HepG2 (cell line): ENCODE measurements around the gene ZCCHC3. TPM values are rescaled to one million over a fixed set of nuclear protein-coding genes. Genes with fewer than 3 reads are reported as not detected.

Experiments used
- CAMTA2 ChIP-seq: sonication (generic); formaldehyde crosslinking; IDR thresholded peaks from 2 replicates; pipeline ENCODE4 v1.4.0; 2020; ENCODE audit warnings: mild to moderate bottlenecking, missing genetic modification reagents, borderline replicate concordance
- DNMT1 ChIP-seq: sonication (generic); formaldehyde crosslinking; IDR thresholded peaks from 2 replicates; pipeline ENCODE4 v1.5.1; 2020; ENCODE audit warnings: mild to moderate bottlenecking, missing genetic modification reagents
- FOXP1 ChIP-seq, 2 experiments: fragments of 450-650 bp in 1 of 2; IDR thresholded peaks; 2 replicates each; pipeline ENCODE4 v1.6.1; 2017 to 2018; ENCODE audit warnings: antibody characterized with exemption in 1 of 2
- JARID2 ChIP-seq: sonication (generic); formaldehyde crosslinking; IDR thresholded peaks from 2 replicates; pipeline ENCODE4 v1.8.1; 2023; ENCODE audit warnings: missing genetic modification reagents, inconsistent platforms; ENCODE audit not compliant: insufficient replicate concordance
- KMT2A ChIP-seq: sonication (generic); formaldehyde crosslinking; IDR thresholded peaks from 2 replicates; pipeline ENCODE4 v1.4.0; 2020; ENCODE audit warnings: missing genetic modification reagents
- NBN ChIP-seq: fragments of 450-650 bp; conservative IDR thresholded peaks from 2 replicates; pipeline ENCODE4 v1.6.1; 2017
- SMAD3 ChIP-seq: sonication (generic); formaldehyde crosslinking; IDR thresholded peaks from 2 replicates; pipeline ENCODE4 v1.4.0; 2020; ENCODE audit warnings: missing genetic modification reagents
- ZFYVE20 ChIP-seq: sonication (generic); formaldehyde crosslinking; IDR thresholded peaks from 2 replicates; pipeline ENCODE4 v1.8.0; 2023; ENCODE audit warnings: low read depth, mild to moderate bottlenecking, moderate library complexity, missing genetic modification reagents, borderline replicate concordance
- ZIK1 ChIP-seq: sonication (generic); formaldehyde crosslinking; IDR thresholded peaks from 2 replicates; pipeline ENCODE4 v1.5.0; 2020; ENCODE audit warnings: mild to moderate bottlenecking, low read depth, missing genetic modification reagents, borderline replicate concordance
- ZNF160 ChIP-seq: sonication (generic); formaldehyde crosslinking; IDR thresholded peaks from 2 replicates; pipeline ENCODE4 v1.8.0; 2022; ENCODE audit warnings: mild to moderate bottlenecking, inconsistent platforms, missing genetic modification reagents
- ZSCAN29 ChIP-seq: sonication (generic); formaldehyde crosslinking; conservative IDR thresholded peaks from 2 replicates; pipeline ENCODE4 v1.4.0; 2020; ENCODE audit warnings: mild to moderate bottlenecking, missing genetic modification reagents
- polyA plus RNA-seq, 8 experiments: library from polyadenylated mRNA; depleted of rRNA in 3 of 8; stranded (reverse) in 7 of 8; unstranded in 1 of 8; fragments of >200 nt; fragmentation: Illumina TruSeq in 4 of 8; extraction: Trizol in 4 of 8; gene quantifications; 2 replicates each; pipeline versions ENCODE4 v1.2.1 to v1.2.3, GENCODE V29; 2011 to 2016; ENCODE audit warnings: low read depth in 4 of 8, missing spikeins in 1 of 8, mixed read lengths in 1 of 8; ENCODE audit not compliant: insufficient read depth in 1 of 8
- total RNA-seq, 5 experiments: library from RNA; depleted of rRNA; stranded (reverse); fragments of >200 nt; fragmentation: Illumina TruSeq; extraction: Trizol; gene quantifications; 2 replicates each; pipeline ENCODE4 v1.2.3, GENCODE V29; 2016; ENCODE audit warnings: low read depth in 1 of 5
- TF ChIP-seq, protein P1 (sequence below), 2 experiments: sonication (generic) in 1 of 2; formaldehyde crosslinking in 1 of 2; IDR thresholded peaks; 2 replicates each; pipeline versions ENCODE4 v1.4.0 to v1.6.1; 2016 to 2020; ENCODE audit warnings: borderline replicate concordance in 1 of 2, low read depth in 1 of 2, mild to moderate bottlenecking in 1 of 2, missing genetic modification reagents in 1 of 2
- TF ChIP-seq, protein P2 (sequence below): sonication (generic); formaldehyde crosslinking; IDR thresholded peaks from 2 replicates; pipeline ENCODE4 v1.5.1; 2020; ENCODE audit warnings: mild to moderate bottlenecking, missing genetic modification reagents, moderate library complexity
- TF ChIP-seq, protein P3 (sequence below): sonication (generic); formaldehyde crosslinking; IDR thresholded peaks from 2 replicates; pipeline ENCODE4 v1.4.0; 2020; ENCODE audit warnings: missing genetic modification reagents, borderline replicate concordance
- TF ChIP-seq, protein P4 (sequence below): sonication (generic); formaldehyde crosslinking; IDR thresholded peaks from 2 replicates; pipeline ENCODE4 v1.4.0; 2020; ENCODE audit warnings: missing genetic modification reagents, borderline replicate concordance

Gene ZCCHC3
- total and polyA plus RNA-seq, 2 of the 13 experiments (the other 11 are each of a cell fraction or from before 2014, with no cell fraction given), result 46.6 to 63.0 TPM

DNA sequence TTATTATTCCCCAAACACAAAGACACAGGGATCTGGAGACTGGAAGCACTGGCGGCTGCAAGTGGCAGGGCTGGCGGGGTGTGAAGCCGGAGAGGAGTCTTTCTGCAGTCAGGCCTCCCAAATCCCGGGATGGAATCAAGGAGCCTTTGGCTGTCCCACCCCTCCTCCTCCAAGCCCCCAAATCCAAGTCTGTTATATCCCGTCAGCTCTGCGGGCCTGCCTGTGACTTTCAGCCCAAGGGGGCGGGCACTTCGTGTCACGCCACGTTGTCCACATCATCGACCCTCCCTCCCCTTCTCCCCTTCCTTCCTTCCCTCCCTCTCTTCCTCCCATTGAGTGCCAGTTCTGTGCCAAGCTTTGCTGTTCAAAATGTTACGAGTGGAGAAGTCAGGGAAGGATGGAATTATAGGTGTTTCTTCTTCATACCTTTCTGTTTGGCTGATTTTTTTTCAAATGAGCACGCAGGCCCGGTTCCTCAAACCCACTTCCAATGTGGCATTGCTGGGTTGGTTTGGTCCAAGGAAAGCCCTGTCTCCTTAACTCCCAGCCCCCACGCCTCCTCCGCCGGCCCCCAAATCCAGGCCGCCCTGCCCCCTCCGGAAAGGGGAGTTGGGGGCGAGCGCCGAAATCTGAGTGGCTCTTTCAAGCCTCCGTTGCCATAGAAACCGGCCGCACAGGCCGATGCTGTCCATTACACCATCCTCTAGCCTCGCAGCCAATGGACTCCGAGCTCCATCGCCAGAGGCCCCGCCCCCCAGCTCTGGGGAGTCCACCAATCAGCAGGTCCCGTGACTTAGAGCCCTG, 12.7 kb downstream of the ZCCHC3 start (continued):
- TF ChIP-seq, protein P1, sequence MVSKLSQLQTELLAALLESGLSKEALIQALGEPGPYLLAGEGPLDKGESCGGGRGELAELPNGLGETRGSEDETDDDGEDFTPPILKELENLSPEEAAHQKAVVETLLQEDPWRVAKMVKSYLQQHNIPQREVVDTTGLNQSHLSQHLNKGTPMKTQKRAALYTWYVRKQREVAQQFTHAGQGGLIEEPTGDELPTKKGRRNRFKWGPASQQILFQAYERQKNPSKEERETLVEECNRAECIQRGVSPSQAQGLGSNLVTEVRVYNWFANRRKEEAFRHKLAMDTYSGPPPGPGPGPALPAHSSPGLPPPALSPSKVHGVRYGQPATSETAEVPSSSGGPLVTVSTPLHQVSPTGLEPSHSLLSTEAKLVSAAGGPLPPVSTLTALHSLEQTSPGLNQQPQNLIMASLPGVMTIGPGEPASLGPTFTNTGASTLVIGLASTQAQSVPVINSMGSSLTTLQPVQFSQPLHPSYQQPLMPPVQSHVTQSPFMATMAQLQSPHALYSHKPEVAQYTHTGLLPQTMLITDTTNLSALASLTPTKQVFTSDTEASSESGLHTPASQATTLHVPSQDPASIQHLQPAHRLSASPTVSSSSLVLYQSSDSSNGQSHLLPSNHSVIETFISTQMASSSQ (IDR thresholded peaks at IDR 0.05; ENCODE audit: low read depth), result no peak
- TF ChIP-seq, protein P1 (CRISPR knock-in tag; IDR thresholded peaks at IDR 0.05; ENCODE audit: borderline replicate concordance), result peak; percentile 30; the same call in 1 of the 2 replicates
- TF ChIP-seq, protein P2, sequence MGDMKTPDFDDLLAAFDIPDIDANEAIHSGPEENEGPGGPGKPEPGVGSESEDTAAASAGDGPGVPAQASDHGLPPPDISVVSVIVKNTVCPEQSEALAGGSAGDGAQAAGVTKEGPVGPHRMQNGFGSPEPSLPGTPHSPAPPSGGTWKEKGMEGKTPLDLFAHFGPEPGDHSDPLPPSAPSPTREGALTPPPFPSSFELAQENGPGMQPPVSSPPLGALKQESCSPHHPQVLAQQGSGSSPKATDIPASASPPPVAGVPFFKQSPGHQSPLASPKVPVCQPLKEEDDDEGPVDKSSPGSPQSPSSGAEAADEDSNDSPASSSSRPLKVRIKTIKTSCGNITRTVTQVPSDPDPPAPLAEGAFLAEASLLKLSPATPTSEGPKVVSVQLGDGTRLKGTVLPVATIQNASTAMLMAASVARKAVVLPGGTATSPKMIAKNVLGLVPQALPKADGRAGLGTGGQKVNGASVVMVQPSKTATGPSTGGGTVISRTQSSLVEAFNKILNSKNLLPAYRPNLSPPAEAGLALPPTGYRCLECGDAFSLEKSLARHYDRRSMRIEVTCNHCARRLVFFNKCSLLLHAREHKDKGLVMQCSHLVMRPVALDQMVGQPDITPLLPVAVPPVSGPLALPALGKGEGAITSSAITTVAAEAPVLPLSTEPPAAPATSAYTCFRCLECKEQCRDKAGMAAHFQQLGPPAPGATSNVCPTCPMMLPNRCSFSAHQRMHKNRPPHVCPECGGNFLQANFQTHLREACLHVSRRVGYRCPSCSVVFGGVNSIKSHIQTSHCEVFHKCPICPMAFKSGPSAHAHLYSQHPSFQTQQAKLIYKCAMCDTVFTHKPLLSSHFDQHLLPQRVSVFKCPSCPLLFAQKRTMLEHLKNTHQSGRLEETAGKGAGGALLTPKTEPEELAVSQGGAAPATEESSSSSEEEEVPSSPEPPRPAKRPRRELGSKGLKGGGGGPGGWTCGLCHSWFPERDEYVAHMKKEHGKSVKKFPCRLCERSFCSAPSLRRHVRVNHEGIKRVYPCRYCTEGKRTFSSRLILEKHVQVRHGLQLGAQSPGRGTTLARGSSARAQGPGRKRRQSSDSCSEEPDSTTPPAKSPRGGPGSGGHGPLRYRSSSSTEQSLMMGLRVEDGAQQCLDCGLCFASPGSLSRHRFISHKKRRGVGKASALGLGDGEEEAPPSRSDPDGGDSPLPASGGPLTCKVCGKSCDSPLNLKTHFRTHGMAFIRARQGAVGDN (CRISPR knock-in tag), result peak; percentile 92
- peak; percentile 70 for TF ChIP-seq ZIK1 (CRISPR knock-in tag)
- peak; percentile 73; the same call in 1 of the 2 replicates for TF ChIP-seq ZNF160 (CRISPR knock-in tag)
- TF ChIP-seq, protein P3, sequence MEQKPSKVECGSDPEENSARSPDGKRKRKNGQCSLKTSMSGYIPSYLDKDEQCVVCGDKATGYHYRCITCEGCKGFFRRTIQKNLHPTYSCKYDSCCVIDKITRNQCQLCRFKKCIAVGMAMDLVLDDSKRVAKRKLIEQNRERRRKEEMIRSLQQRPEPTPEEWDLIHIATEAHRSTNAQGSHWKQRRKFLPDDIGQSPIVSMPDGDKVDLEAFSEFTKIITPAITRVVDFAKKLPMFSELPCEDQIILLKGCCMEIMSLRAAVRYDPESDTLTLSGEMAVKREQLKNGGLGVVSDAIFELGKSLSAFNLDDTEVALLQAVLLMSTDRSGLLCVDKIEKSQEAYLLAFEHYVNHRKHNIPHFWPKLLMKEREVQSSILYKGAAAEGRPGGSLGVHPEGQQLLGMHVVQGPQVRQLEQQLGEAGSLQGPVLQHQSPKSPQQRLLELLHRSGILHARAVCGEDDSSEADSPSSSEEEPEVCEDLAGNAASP, result peak; percentile 32
- peak; percentile 98; the same call in 1 of the 2 replicates for TF ChIP-seq CAMTA2 (CRISPR knock-in tag)
- no peak for TF ChIP-seq NBN
- TF ChIP-seq KMT2A (CRISPR knock-in tag), result no peak
- no peak for TF ChIP-seq FOXP1 (IDR thresholded peaks at IDR 0.05)
- no peak for TF ChIP-seq FOXP1 (CRISPR knock-in tag; IDR thresholded peaks at IDR 0.05)
- TF ChIP-seq SMAD3 (CRISPR knock-in tag), result no peak
- TF ChIP-seq DNMT1, result no peak
- TF ChIP-seq JARID2 (CRISPR knock-in tag), result no peak
- TF ChIP-seq ZFYVE20 (CRISPR knock-in tag), result no peak
- TF ChIP-seq, protein P4, sequence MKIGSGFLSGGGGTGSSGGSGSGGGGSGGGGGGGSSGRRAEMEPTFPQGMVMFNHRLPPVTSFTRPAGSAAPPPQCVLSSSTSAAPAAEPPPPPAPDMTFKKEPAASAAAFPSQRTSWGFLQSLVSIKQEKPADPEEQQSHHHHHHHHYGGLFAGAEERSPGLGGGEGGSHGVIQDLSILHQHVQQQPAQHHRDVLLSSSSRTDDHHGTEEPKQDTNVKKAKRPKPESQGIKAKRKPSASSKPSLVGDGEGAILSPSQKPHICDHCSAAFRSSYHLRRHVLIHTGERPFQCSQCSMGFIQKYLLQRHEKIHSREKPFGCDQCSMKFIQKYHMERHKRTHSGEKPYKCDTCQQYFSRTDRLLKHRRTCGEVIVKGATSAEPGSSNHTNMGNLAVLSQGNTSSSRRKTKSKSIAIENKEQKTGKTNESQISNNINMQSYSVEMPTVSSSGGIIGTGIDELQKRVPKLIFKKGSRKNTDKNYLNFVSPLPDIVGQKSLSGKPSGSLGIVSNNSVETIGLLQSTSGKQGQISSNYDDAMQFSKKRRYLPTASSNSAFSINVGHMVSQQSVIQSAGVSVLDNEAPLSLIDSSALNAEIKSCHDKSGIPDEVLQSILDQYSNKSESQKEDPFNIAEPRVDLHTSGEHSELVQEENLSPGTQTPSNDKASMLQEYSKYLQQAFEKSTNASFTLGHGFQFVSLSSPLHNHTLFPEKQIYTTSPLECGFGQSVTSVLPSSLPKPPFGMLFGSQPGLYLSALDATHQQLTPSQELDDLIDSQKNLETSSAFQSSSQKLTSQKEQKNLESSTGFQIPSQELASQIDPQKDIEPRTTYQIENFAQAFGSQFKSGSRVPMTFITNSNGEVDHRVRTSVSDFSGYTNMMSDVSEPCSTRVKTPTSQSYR (CRISPR knock-in tag), result peak; percentile 74
- no peak; the same call in 1 of the 2 replicates for TF ChIP-seq ZSCAN29 (CRISPR knock-in tag)
